ACC112 (cell line): ENCODE measurements around the gene CHST11.

Experiments
- H2AFZ ChIP-seq: fragments of 200-600 bp; sonication (generic); one replicate; pipeline ENCODE4 v1.6.0; 2017; ENCODE audit warnings: antibody characterized with exemption, low read length; ENCODE audit not compliant: unreplicated experiment
- H3K27ac ChIP-seq: fragments of 200-600 bp; sonication (generic); 2 replicates; pipeline ENCODE4 v1.5.1; 2014; ENCODE audit warnings: low read depth, mild to moderate bottlenecking, antibody characterized with exemption, low read length, moderate library complexity
- H3K27me3 ChIP-seq: fragments of 200-600 bp; sonication (generic); 2 replicates; pipeline ENCODE4 v1.6.1; 2014; ENCODE audit warnings: mild to moderate bottlenecking, antibody characterized with exemption, low read length, moderate library complexity, mixed read lengths; ENCODE audit not compliant: insufficient read depth
- H3K36me3 ChIP-seq: fragments of 200-600 bp; sonication (generic); 2 replicates; pipeline ENCODE4 v1.6.1; 2016; ENCODE audit warnings: mild to moderate bottlenecking, antibody characterized with exemption, low read length, moderate library complexity, mixed read lengths; ENCODE audit not compliant: insufficient read depth
- H3K4me1 ChIP-seq: fragments of 200-600 bp; sonication (generic); one replicate; pipeline ENCODE4 v1.6.1; 2016; ENCODE audit warnings: low read length, mixed read lengths; ENCODE audit not compliant: insufficient read depth, unreplicated experiment, control insufficient read depth
- H3K4me3 ChIP-seq: fragments of 200-600 bp; sonication (generic); 2 replicates; pipeline ENCODE4 v1.5.1; 2014; ENCODE audit warnings: mild to moderate bottlenecking, low read depth, low read length
- H3K79me2 ChIP-seq: fragments of 200-600 bp; sonication (generic); one replicate; pipeline ENCODE4 v1.6.0; 2016; ENCODE audit warnings: low read length; ENCODE audit not compliant: control insufficient read depth, unreplicated experiment, insufficient read depth

Gene CHST11

DNA sequence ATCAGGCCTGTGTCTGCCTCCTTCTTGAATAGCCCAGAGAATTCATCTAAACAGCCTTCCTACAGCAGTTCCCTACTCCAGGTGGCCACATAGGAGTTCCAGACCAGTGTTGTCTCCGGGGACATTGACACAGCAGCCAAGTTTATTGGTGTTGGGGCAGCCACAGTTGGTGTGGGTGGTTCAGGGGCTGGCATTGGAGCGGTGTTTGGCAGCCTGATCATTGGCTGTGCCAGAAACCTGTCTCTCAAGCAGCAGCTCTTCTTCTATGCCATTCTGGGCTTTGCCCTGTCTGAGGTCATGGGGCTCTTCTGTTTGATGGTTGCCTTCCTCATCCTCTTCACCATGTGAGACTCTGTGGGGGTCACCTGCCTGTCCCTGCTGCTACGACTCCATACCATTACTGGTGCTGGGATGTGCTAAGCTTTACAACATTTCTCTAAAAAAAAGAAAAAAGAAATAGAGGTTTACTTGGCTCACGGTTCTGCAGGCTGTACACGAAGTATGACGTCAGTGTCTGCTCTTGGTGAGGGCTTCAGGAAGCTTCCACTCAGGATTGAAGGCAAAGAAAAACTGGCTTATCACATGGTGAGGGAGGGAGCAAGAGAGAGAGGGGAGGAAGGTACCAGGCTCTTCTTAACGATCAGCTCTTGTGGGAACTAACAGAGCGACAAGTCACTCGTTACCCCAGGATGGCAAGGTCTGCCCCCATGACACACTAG, 57.5 kb downstream of the CHST11 start:
- Histone ChIP-seq H3K27me3 (no peaks in the 10 kb centered on the region), H3K27ac (no peak overlapping the region), H3K36me3 (no peaks in the 10 kb centered on the region), H3K4me1 (no peaks in the 10 kb centered on the region), H3K79me2 (peaks cover 7% of the 10 kb centered on the region), H2AFZ (no peak overlapping the region), H3K4me3 (no peak overlapping the region)

GRCh38 chr12:104515899-104516298, 59.2 kb downstream of the CHST11 start:
- H3K36me3 ChIP-seq = no peaks in the 10 kb centered on the region
- no peak overlapping the region for H2AFZ ChIP-seq
- peaks cover 5% of the 10 kb centered on the region for H3K79me2 ChIP-seq
- H3K4me3 ChIP-seq = no peak overlapping the region
- no peak overlapping the region for H3K27ac ChIP-seq
- H3K27me3 ChIP-seq = no peaks in the 10 kb centered on the region
- peaks cover 3% of the 10 kb centered on the region for H3K4me1 ChIP-seq

GRCh38 chr12:104516821-104517220, 60.1 kb downstream of the CHST11 start:
- Histone ChIP-seq H3K4me1 (peaks cover 6% of the 10 kb centered on the region), H3K36me3 (no peaks in the 10 kb centered on the region), H3K4me3 (no peak overlapping the region), H3K79me2 (peaks cover 8% of the 10 kb centered on the region), H3K27ac (no peak overlapping the region), H3K27me3 (no peaks in the 10 kb centered on the region), H2AFZ (no peak overlapping the region)

DNA sequence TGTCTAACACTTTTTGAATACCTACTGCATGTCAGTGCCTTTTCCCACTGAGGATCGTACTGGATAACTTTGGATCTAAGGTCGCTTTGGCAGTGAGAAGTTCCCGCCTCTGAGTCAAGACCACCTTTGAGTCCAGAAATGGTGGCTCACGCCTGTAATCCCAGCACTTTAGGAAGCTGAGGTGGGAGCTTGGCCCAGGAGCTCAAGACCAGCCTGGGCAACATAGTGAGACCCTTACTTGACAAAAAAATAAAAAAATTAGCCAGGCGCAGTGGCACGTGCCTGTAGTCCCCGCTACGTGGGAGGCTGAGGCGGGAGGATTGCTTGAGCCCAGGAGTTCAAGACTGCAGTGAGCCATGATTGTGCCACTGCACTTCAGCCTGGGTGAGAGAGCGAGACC, 61.1 kb downstream of the CHST11 start:
- Histone ChIP-seq H3K4me1 (peaks cover 6% of the 10 kb centered on the region), H3K4me3 (no peak overlapping the region), H2AFZ (no peak overlapping the region), H3K27ac (no peak overlapping the region), H3K79me2 (peaks cover 13% of the 10 kb centered on the region), H3K27me3 (no peaks in the 10 kb centered on the region), H3K36me3 (no peaks in the 10 kb centered on the region)

DNA sequence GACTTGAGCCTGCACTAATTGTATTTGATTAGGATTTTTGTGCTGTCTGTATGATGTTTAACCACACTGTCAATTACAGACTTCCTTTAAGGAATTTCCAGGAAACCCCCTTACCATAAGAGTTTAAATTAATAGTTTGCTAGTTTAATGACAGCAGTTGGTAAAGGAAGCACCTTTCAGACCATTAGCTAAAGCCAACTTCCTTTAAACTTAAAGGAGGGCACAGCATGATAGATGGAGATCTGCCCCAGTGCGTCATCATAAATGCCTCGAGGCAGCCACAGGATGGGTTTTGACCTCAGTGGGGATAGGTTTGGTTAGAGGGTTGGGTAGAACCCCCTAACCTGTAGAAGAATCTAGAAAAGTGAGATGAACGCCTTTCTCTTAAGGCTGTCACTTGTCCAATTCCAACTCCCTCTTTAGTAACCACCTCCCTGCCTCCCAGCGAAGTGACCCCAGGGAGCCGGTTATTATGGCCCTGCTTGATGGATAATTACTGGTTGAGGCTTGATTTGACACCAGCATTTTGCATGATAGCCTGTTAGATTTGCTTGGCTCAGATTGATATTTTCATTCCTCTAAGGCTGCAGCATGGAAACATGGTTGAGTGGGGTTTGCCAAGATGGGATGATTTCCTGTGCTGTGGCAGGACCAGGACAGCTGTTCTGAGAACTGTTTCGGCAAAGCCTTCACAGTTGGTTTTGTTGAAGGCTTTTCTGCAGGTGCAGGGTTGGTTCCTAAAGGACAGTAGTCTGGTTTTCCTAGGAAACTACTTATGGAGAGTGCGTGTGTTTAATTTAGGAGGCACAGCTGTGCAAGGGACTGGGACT, 62.7 kb downstream of the CHST11 start:
- Histone ChIP-seq H3K4me1 (peaks cover 16% of the 10 kb centered on the region), H3K27ac (no peak overlapping the region), H3K79me2 (peaks cover 19% of the 10 kb centered on the region)

DNA sequence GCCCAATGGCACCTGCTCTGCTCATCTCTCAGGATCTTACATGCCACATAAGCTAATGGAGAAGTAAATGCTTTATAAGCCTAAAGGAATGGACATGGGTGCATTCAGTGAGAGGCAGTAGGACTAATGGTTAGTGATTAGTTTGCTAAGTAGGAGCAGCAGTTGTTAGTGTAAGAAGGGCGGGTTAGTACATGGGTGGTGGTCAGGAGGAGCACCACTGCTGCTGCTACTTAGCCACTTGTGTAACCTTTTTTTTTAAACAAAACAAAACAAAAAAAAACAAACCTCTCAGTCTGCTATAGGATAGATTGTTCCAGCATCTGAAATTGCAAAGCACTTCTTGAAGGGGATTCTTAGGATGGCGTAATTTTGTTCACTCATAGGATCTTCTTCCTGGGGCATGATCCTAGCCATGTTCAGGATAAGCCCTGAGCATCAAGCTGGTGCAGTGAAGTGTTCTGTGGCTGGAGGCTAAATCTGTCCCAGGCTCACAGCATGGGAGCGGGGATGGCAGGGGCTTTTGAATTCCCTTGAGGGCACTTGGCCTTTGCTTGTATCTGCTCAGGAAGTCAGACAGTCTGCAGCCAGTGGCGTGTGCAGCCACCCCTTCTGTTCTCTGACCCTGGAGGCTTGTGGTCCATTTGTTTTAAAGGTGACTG, 63.6 kb downstream of the CHST11 start:
- Histone ChIP-seq H2AFZ (no peak overlapping the region), H3K79me2 (peaks cover 21% of the 10 kb centered on the region), H3K36me3 (no peaks in the 10 kb centered on the region), H3K27me3 (no peaks in the 10 kb centered on the region), H3K27ac (no peak overlapping the region), H3K4me1 (peaks cover 16% of the 10 kb centered on the region), H3K4me3 (no peak overlapping the region)

More for the DNA sequence above, 62.7 kb downstream of the CHST11 start:
- H3K27me3 ChIP-seq = no peaks in the 10 kb centered on the region
- no peak overlapping the region for H2AFZ ChIP-seq
- H3K4me3 ChIP-seq = no peak overlapping the region
- no peaks in the 10 kb centered on the region for H3K36me3 ChIP-seq

DNA sequence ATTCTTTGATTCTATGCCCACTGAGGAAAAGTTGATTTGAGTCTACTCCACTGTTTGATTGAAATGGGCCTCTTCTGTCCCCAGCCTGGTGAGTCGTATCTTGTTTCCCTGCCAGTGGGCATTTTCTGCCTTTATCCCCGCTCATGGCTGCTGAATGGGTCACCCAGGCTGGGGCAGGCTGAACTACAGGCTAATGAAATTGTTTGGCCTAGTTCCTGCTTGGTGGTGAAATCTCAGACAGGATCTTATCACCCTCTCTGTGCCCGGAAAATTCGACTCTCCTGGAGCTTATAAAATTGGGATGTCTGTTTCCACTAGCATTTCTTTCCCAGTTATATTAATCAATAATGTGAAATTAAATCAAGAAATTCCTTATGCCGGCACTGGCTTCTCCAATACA, 65.0 kb downstream of the CHST11 start:
- peaks cover 21% of the 10 kb centered on the region for H3K79me2 ChIP-seq
- no peaks in the 10 kb centered on the region for H3K36me3 ChIP-seq
- no peak overlapping the region for H2AFZ ChIP-seq
- peaks cover 16% of the 10 kb centered on the region for H3K4me1 ChIP-seq
- no peak overlapping the region for H3K27ac ChIP-seq
- no peak overlapping the region for H3K4me3 ChIP-seq
- H3K27me3 ChIP-seq = no peaks in the 10 kb centered on the region

DNA sequence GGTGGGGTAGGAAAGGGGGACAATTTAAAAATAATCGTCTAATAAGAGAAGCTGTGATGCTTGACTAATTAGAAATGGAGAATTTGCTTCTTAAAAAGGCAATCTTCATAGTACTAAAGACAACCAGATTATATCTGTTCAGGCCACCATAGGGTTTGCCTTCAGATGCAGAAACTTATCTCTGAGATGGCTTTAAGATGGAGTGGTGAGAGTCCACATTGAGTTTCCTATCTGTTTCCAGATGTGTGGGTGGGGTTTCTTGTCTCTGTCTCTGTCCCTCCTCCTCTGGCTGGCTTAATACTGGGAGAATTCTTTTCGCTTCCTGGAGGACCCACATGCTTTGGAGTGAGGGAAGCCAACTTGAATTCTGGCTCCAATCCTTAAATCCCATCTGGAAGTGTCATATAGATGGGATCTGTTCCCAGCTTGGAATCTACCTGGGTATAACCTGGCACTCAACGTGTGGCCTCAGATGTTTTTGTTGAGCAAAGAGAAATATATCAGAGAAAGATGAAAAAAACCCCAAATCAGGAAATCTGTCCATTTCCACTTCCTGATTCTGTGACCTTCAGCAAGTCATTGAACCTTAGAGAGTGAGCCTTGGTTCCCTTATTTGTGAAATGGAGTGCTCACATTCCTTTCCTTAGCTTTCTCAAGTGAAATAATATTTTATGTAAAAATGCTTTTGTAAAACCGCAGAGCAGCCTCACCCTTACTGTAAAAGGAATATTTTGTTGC, 66.4 kb downstream of the CHST11 start:
- H3K36me3 ChIP-seq = no peaks in the 10 kb centered on the region
- H2AFZ ChIP-seq = no peak overlapping the region
- H3K4me1 ChIP-seq = peaks cover 16% of the 10 kb centered on the region
- no peak overlapping the region for H3K27ac ChIP-seq
- no peaks in the 10 kb centered on the region for H3K27me3 ChIP-seq
- H3K79me2 ChIP-seq = peaks cover 19% of the 10 kb centered on the region
- H3K4me3 ChIP-seq = no peak overlapping the region

DNA sequence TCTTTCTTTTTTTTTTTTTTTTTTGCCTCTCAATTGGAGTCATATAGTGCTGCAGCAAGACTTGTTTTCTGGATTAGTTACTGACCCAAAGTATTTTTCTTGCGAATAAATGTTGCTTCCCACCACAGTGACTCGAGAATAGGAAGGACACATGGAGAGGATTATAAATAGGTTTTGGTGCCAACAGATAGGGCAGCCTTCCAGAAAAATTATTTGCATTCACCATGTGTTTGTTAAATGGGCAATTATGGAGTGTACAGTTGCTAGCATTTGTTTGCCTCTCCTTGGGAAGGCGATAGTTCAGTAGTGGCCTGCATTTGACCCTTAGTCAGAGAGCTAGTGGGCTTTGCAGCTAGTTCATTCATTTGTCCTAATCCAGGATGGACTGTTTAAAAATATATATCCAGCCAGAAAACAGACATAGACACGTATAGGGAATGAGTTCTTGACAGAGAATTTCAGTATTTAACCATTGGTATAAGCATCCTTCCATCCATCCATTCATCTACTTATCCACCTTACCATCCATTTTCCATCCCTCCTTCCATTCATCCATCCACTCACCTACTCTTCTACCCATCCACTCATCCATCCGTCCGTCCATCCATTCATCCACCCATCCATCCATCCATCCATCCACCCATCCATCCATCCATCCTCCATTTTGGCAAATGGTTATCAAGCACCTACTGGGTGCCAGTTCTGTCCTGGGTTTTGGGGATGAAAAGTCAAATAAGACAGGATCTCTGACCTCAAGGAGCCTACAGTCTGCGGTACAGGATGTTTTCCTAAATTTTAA, 67.5 kb downstream of the CHST11 start:
- no peaks in the 10 kb centered on the region for H3K36me3 ChIP-seq
- peaks cover 19% of the 10 kb centered on the region for H3K79me2 ChIP-seq
- H3K4me3 ChIP-seq = no peak overlapping the region
- peaks cover 16% of the 10 kb centered on the region for H3K4me1 ChIP-seq
- no peak overlapping the region for H2AFZ ChIP-seq
- H3K27ac ChIP-seq = no peak overlapping the region
- H3K27me3 ChIP-seq = no peaks in the 10 kb centered on the region

- Histone ChIP-seq H3K79me2 (peaks cover 16% of the 10 kb centered on the region), H3K27ac (no peak overlapping the region), H3K4me1 (peaks cover 10% of the 10 kb centered on the region), H3K4me3 (no peak overlapping the region), H3K36me3 (no peaks in the 10 kb centered on the region), H3K27me3 (no peaks in the 10 kb centered on the region), H2AFZ (no peak overlapping the region)
Measured at GRCh38 chr12:104526320-104526719, 69.6 kb downstream of the CHST11 start.
